ENCODE data around the gene BEST1. TPM values are rescaled to one million over a fixed set of nuclear protein-coding genes. Genes with fewer than 3 reads are reported as not detected.

BEST1 gene
- total RNA-seq, 1 donor: 8.0 TPM

DNA sequence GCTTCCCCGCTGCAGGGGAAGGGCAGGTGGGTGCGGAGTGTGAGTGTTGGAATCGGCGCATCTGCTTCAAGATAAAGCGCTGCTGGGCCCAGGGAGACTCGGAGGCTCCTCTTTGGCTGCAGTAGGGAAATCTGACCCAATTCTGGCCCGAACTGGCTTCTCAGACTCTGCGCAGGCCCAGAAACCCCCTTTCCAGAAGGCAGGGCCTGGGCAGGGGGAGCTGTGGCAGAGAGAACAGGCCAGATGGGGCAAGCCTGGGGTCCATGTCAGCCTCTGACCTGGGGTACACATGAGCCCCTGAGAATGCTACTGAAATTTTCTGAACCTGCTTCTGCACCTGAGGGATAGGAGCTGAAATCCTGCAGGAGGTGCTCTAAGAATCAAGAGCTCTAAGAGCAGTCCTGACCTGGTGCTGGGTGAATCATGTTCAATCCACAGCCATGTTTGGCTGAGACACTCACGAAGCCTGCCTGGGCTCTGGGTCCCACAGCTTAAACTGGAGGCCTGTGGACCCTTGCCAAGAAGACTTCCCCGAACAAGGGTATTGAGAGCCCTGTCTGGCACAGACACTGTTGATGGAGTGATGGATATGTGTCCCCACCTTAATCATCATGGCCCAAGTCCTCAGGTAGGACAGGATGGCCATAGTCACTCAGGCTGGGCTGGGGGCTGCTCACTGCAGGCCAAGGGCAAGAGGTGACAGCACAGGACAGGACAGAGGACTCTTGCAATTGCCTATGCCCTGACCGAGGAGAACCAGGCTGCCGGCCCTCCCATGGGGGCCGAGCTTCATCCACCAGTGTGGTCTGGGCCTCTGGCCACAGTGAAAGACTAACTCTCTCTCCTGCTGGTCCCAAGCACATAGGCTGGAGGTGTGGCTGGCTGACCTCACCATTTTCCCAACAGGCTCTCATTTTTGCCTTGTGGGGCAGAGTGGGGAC lies 39.7 kb upstream of the BEST1 start:
- no peak overlapping the region for H3K4me2 ChIP-seq (ENCODE audit: insufficient read depth, low read length)
- no peak overlapping the region for H2AFZ ChIP-seq (ENCODE audit: low read length)
- H3K36me3 ChIP-seq (ENCODE audit: insufficient read depth, low read length): no peaks in the 10 kb centered on the region
- DNase-seq (ENCODE audit: insufficient read length, low spot score, missing footprints): peak; percentile 89
- no peaks in the 10 kb centered on the region for H3K4me1 ChIP-seq (ENCODE audit: insufficient read depth, low read length)
- H3K27ac ChIP-seq (ENCODE audit: low read depth, low read length): no peak overlapping the region
- no peaks in the 10 kb centered on the region for H3K9me3 ChIP-seq (ENCODE audit: low read depth, low read length)
- no peaks in the 10 kb centered on the region for H3K27me3 ChIP-seq (ENCODE audit: insufficient read depth, low read length)
- H3K4me3 ChIP-seq (ENCODE audit: insufficient read depth, low read length): no peak overlapping the region
- H3K79me2 ChIP-seq (ENCODE audit: insufficient read depth, low read length): no peaks in the 10 kb centered on the region
- peaks cover 3% of the 10 kb centered on the region for H4K20me1 ChIP-seq (ENCODE audit: insufficient read depth, low read length)
- TF ChIP-seq, protein P1, sequence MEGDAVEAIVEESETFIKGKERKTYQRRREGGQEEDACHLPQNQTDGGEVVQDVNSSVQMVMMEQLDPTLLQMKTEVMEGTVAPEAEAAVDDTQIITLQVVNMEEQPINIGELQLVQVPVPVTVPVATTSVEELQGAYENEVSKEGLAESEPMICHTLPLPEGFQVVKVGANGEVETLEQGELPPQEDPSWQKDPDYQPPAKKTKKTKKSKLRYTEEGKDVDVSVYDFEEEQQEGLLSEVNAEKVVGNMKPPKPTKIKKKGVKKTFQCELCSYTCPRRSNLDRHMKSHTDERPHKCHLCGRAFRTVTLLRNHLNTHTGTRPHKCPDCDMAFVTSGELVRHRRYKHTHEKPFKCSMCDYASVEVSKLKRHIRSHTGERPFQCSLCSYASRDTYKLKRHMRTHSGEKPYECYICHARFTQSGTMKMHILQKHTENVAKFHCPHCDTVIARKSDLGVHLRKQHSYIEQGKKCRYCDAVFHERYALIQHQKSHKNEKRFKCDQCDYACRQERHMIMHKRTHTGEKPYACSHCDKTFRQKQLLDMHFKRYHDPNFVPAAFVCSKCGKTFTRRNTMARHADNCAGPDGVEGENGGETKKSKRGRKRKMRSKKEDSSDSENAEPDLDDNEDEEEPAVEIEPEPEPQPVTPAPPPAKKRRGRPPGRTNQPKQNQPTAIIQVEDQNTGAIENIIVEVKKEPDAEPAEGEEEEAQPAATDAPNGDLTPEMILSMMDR (IDR thresholded peaks at IDR 0.05; ENCODE audit: extremely low read depth, low read depth, low read length): no peak

DNA sequence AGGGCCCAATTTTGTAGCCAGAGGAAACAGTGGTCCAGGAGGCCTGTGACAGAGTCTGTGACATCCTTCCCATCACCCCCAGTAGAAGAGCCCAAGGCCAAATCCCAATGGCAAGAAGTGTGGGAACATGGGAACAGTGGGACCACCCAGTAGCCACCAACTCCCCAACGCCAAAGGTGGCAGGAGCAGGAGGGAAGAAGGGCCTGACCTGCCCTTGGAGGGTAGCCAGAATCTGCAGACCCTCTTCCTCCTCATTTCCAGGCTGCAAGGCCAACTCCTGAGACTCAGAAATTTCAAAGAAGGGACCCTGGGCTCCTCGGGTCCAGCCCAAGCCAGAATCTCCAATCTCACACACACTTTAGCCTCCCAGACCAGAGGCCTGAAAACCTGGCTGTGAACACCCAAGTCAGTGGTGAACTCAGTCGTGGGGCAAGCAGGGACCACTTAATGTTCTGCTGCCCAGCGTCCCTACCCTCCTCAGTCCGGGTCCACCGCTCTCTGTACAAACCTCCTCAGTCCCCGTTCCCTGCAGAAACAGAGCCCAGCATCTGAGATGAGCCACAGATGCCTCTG lies 38.9 kb upstream of the BEST1 start:
- peak; percentile 77 for DNase-seq (ENCODE audit: insufficient read length, low spot score, missing footprints)
- Histone ChIP-seq H3K79me2 (ENCODE audit: insufficient read depth, low read length) (no peaks in the 10 kb centered on the region), H3K4me1 (ENCODE audit: insufficient read depth, low read length) (no peaks in the 10 kb centered on the region), H2AFZ (ENCODE audit: low read length) (no peak overlapping the region), H3K4me3 (ENCODE audit: insufficient read depth, low read length) (no peak overlapping the region), H3K27ac (ENCODE audit: low read depth, low read length) (no peak overlapping the region), H4K20me1 (ENCODE audit: insufficient read depth, low read length) (peaks cover 3% of the 10 kb centered on the region), H3K4me2 (ENCODE audit: insufficient read depth, low read length) (no peak overlapping the region), H3K36me3 (ENCODE audit: insufficient read depth, low read length) (no peaks in the 10 kb centered on the region), H3K9me3 (ENCODE audit: low read depth, low read length) (no peaks in the 10 kb centered on the region), H3K27me3 (ENCODE audit: insufficient read depth, low read length) (no peaks in the 10 kb centered on the region)
- TF ChIP-seq, protein P1 (IDR thresholded peaks at IDR 0.05; ENCODE audit: extremely low read depth, low read depth, low read length): no peak

DNA sequence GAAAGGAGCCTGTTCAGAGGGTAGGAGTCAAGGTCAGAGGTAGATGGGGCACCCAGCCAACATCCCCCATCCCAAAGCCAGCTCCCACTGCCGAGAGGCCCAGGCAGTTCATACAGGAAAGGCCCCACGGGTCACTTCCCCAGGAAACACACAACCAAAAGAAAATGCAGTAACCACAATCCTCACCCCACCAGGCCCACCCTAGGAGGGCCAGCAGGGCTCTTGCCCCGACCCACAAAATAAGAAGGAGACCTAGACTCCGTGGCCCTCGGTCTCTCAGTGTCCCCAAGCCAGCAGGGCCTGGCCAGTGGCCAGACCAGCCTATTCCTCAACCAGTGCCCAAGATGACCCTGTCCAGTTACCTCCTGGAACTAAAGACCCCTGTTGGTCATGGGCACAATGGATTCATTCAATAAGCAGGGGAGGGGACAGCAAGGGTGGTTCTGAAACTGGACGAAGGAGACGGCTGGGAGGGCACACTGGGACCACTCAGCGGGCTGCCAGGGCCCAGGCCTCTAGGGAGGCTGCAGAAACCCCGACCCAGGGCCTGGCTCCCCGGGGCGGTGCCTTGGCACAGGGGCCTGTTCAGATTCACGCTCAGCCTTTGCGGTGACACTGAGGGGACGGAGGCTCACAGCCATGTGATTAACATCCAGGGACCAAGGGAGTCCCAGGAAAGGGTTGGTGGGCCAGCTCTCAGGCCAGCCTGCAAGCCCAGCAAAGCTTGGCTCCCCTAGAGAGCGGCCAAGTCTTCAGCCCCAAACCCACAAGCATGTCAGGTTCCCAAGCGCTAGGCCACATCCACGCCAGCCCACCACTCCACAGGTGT lies 38.2 kb upstream of the BEST1 start:
- H2AFZ ChIP-seq (ENCODE audit: low read length): no peak overlapping the region

More for the DNA sequence above, 38.2 kb upstream of the BEST1 start:
- Histone ChIP-seq H3K36me3 (ENCODE audit: insufficient read depth, low read length) (no peaks in the 10 kb centered on the region), H3K79me2 (ENCODE audit: insufficient read depth, low read length) (peaks cover 3% of the 10 kb centered on the region), H3K9me3 (ENCODE audit: low read depth, low read length) (no peaks in the 10 kb centered on the region), H3K4me1 (ENCODE audit: insufficient read depth, low read length) (no peaks in the 10 kb centered on the region), H3K4me3 (ENCODE audit: insufficient read depth, low read length) (no peak overlapping the region), H3K4me2 (ENCODE audit: insufficient read depth, low read length) (no peak overlapping the region), H4K20me1 (ENCODE audit: insufficient read depth, low read length) (peaks cover 3% of the 10 kb centered on the region), H3K27ac (ENCODE audit: low read depth, low read length) (no peak overlapping the region), H3K27me3 (ENCODE audit: insufficient read depth, low read length) (no peaks in the 10 kb centered on the region)
- peak; percentile 73 for DNase-seq (ENCODE audit: insufficient read length, low spot score, missing footprints)
- TF ChIP-seq, protein P1 (IDR thresholded peaks at IDR 0.05; ENCODE audit: extremely low read depth, low read depth, low read length): no peak

All from osteoblast (primary cell).